ENCODE data around the gene PTAR1.

Gene PTAR1

DNA sequence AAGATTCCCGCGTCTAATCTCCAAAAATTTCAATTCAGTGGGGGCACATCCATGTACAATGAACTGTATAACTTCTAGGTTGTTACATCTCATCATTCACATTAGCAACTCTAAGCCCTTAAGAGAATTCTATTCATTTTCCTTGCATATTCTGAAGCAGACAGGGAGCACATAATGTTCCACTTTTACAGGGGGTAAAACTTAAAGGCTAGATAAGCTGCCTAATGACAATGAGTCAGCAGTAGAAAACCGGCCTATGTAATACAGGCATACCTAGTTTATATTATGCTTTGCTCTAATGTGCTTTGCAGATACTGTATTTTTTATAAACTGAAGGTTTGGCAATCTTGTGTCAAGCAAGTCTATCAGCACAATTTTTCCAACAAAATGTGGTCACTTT lies 40.4 kb downstream of the PTAR1 start:
- H3K4me1 ChIP-seq (ENCODE audit: control insufficient read depth, insufficient read depth, low read depth, low read length) = no peaks in the 10 kb centered on the region
- peaks cover 7% of the 10 kb centered on the region for H3K9me3 ChIP-seq (ENCODE audit: control insufficient read depth, low read length)
- no peak overlapping the region for H3K4me3 ChIP-seq (ENCODE audit: insufficient read depth in 1 of 2, low read depth in 1 of 2, low read length in 2 of 2)
- no peak overlapping the region for H4K8ac ChIP-seq (ENCODE audit: low read length)
- no peak overlapping the region for H2BK12ac ChIP-seq (ENCODE audit: low read length in 2 of 2)
- no peak overlapping the region for H2BK120ac ChIP-seq (ENCODE audit: low read depth, low read length)
- no peak overlapping the region for H2BK5ac ChIP-seq (ENCODE audit: low read depth, low read length, poor library complexity, severe bottlenecking)
- peaks cover 9% of the 10 kb centered on the region for H3K79me1 ChIP-seq (replicated peaks; ENCODE audit: low read length, poor library complexity, severe bottlenecking)
- no peak overlapping the region for H3K18ac ChIP-seq (ENCODE audit: low read depth in 1 of 2, low read length in 2 of 2)
- 98% methylated on average over 2 of the region's 3 CpGs for WGBS
- no peak overlapping the region for H3K27ac ChIP-seq (ENCODE audit: low read length, poor library complexity, severe bottlenecking)
- no peak overlapping the region for H4K91ac ChIP-seq (ENCODE audit: low read length)
- no peak overlapping the region for H2BK15ac ChIP-seq (ENCODE audit: low read depth, poor library complexity, severe bottlenecking)
- H2AK5ac ChIP-seq (ENCODE audit: low read length, severe bottlenecking) = no peak overlapping the region
- H2AFZ ChIP-seq (ENCODE audit: low read depth, low read length) = no peak overlapping the region
- H3K23ac ChIP-seq (ENCODE audit: low read length in 2 of 2) = no peak overlapping the region
- H3K14ac ChIP-seq (ENCODE audit: low read length in 2 of 2) = no peak overlapping the region
- no peak overlapping the region for H3K4ac ChIP-seq (ENCODE audit: low read depth in 1 of 2, low read length in 2 of 2)
- no peak overlapping the region for H3K4me2 ChIP-seq (ENCODE audit: low read length, poor library complexity, severe bottlenecking)
- peaks cover 7 to 87% of the 10 kb centered on the region in 2 experiments for H3K36me3 ChIP-seq (ENCODE audit: control insufficient read depth in 1 of 2, insufficient read depth in 2 of 2, low read depth in 1 of 2, low read length in 2 of 2)
- H3K27me3 ChIP-seq (ENCODE audit: control insufficient read depth in 1 of 2, insufficient read depth in 1 of 2, low read length in 2 of 2) = no peaks in the 10 kb centered on the region
- peak; percentile 50 for DNase-seq
- no peak overlapping the region for H3K9ac ChIP-seq (ENCODE audit: low read length)

DNA sequence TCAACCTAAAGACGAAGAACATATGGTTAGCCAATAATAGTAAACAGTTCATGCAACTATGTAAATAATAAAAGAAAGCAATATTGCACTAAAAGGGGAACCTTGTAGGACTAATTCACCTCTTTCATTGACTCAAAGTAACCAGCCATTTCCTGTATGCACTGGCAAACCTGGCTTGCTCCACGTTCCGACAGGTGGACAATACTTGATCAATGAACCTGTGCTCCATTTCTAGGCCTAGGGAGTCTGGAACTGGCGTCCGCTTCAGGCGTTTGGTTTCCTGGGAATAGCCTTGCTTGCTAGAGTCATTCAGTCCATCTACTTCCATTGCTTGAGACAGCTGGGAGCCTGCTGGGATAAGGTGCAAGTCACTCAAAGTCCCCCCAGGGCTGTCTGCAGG lies 41.6 kb downstream of the PTAR1 start:
- Histone ChIP-seq H3K9ac (ENCODE audit: low read length) (no peak overlapping the region), H2BK5ac (ENCODE audit: low read depth, low read length, poor library complexity, severe bottlenecking) (no peak overlapping the region), H3K14ac (ENCODE audit: low read length in 2 of 2) (no peak overlapping the region), H2BK15ac (ENCODE audit: low read depth, poor library complexity, severe bottlenecking) (peak overlapping the region; percentile 9), H3K4ac (ENCODE audit: low read depth in 1 of 2, low read length in 2 of 2) (no peak overlapping the region), H3K79me1 (replicated peaks; ENCODE audit: low read length, poor library complexity, severe bottlenecking) (peaks cover 11% of the 10 kb centered on the region), H3K18ac (ENCODE audit: low read depth in 1 of 2, low read length in 2 of 2) (no peak overlapping the region), H2AFZ (ENCODE audit: low read depth, low read length) (no peak overlapping the region), H3K27me3 (ENCODE audit: control insufficient read depth in 1 of 2, insufficient read depth in 1 of 2, low read length in 2 of 2) (no peaks in the 10 kb centered on the region), H4K8ac (ENCODE audit: low read length) (no peak overlapping the region), H3K23ac (ENCODE audit: low read length in 2 of 2) (no peak overlapping the region), H2AK5ac (ENCODE audit: low read length, severe bottlenecking) (no peak overlapping the region), H2BK12ac (ENCODE audit: low read length in 2 of 2) (no peak overlapping the region), H3K36me3 (ENCODE audit: control insufficient read depth in 1 of 2, insufficient read depth in 2 of 2, low read depth in 1 of 2, low read length in 2 of 2) (peaks cover 7 to 80% of the 10 kb centered on the region in 2 experiments), H2BK120ac (ENCODE audit: low read depth, low read length) (no peak overlapping the region), H3K4me3 (ENCODE audit: insufficient read depth in 1 of 2, low read depth in 1 of 2, low read length in 2 of 2) (no peak overlapping the region), H3K4me2 (ENCODE audit: low read length, poor library complexity, severe bottlenecking) (no peak overlapping the region), H3K27ac (ENCODE audit: low read length, poor library complexity, severe bottlenecking) (no peak overlapping the region), H3K4me1 (ENCODE audit: control insufficient read depth, insufficient read depth, low read depth, low read length) (no peaks in the 10 kb centered on the region), H4K91ac (ENCODE audit: low read length) (no peak overlapping the region), H3K9me3 (ENCODE audit: control insufficient read depth, low read length) (peaks cover 7% of the 10 kb centered on the region)
- no peak for DNase-seq
- WGBS = 97% methylated on average over 5 of the region's 6 CpGs

DNA sequence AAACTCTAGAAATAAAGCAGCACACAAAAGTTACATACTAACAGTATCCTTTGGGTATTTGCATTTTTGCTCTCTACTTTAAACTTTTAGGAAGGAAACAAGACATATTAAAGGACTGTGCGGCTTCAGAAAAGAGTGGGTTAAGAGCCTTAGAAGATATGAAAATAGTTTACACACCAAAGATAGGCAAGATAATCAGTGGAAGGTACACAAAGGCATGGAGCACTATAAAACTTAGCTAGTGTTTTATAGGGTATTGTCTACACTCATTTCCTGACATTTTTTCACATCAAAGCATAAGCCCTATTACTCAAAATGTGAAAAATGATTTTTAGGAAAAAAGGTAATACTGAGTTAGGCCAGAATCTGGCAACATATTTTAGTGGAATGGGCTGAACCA lies 44.0 kb downstream of the PTAR1 start:
- Histone ChIP-seq H4K8ac (ENCODE audit: low read length) (no peak overlapping the region), H3K79me1 (replicated peaks; ENCODE audit: low read length, poor library complexity, severe bottlenecking) (peaks cover 8% of the 10 kb centered on the region), H2AFZ (ENCODE audit: low read depth, low read length) (no peak overlapping the region), H2BK15ac (ENCODE audit: low read depth, poor library complexity, severe bottlenecking) (no peak overlapping the region), H3K4me2 (ENCODE audit: low read length, poor library complexity, severe bottlenecking) (no peak overlapping the region), H2AK5ac (ENCODE audit: low read length, severe bottlenecking) (no peak overlapping the region), H4K91ac (ENCODE audit: low read length) (no peak overlapping the region), H3K4me3 (ENCODE audit: insufficient read depth in 1 of 2, low read depth in 1 of 2, low read length in 2 of 2) (no peak overlapping the region), H3K4ac (ENCODE audit: low read depth in 1 of 2, low read length in 2 of 2) (no peak overlapping the region), H3K4me1 (ENCODE audit: control insufficient read depth, insufficient read depth, low read depth, low read length) (no peaks in the 10 kb centered on the region), H3K9me3 (ENCODE audit: control insufficient read depth, low read length) (peaks cover 4% of the 10 kb centered on the region), H3K27me3 (ENCODE audit: control insufficient read depth in 1 of 2, insufficient read depth in 1 of 2, low read length in 2 of 2) (no peaks in the 10 kb centered on the region), H2BK12ac (ENCODE audit: low read length in 2 of 2) (no peak overlapping the region), H3K23ac (ENCODE audit: low read length in 2 of 2) (no peak overlapping the region), H3K27ac (ENCODE audit: low read length, poor library complexity, severe bottlenecking) (no peak overlapping the region), H3K36me3 (ENCODE audit: control insufficient read depth in 1 of 2, insufficient read depth in 2 of 2, low read depth in 1 of 2, low read length in 2 of 2) (peaks cover 7 to 73% of the 10 kb centered on the region in 2 experiments), H2BK120ac (ENCODE audit: low read depth, low read length) (no peak overlapping the region), H3K18ac (ENCODE audit: low read depth in 1 of 2, low read length in 2 of 2) (no peak overlapping the region), H3K14ac (ENCODE audit: low read length in 2 of 2) (no peak overlapping the region), H3K9ac (ENCODE audit: low read length) (no peak overlapping the region), H2BK5ac (ENCODE audit: low read depth, low read length, poor library complexity, severe bottlenecking) (no peak overlapping the region)
- no peak for DNase-seq
- WGBS = 100% methylated on average over 1 of the region's 1 CpG

DNA sequence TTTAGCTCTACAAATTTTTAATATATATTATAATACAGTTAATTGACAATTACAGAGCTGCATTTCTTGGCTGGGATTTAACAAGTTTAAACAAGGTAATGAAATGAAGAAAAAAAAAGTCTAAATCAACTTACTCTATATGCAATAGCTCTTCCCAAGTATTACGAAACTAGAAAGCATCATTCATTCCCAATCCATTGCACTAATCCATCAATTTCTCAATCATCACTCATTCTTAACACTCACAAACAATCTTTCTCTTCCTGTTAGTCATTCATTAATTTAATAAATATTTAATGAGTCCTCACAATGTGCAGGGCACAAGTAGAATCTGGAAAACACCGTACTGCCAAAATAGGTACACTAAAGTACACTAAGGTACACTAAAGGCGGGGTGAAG lies 44.7 kb downstream of the PTAR1 start:
- Histone ChIP-seq H2BK15ac (ENCODE audit: low read depth, poor library complexity, severe bottlenecking) (no peak overlapping the region), H3K9me3 (ENCODE audit: control insufficient read depth, low read length) (no peaks in the 10 kb centered on the region), H3K4me3 (ENCODE audit: insufficient read depth in 1 of 2, low read depth in 1 of 2, low read length in 2 of 2) (no peak overlapping the region), H2BK120ac (ENCODE audit: low read depth, low read length) (no peak overlapping the region), H2BK5ac (ENCODE audit: low read depth, low read length, poor library complexity, severe bottlenecking) (no peak overlapping the region), H3K27me3 (ENCODE audit: control insufficient read depth in 1 of 2, insufficient read depth in 1 of 2, low read length in 2 of 2) (no peaks in the 10 kb centered on the region), H4K91ac (ENCODE audit: low read length) (no peak overlapping the region), H3K79me1 (replicated peaks; ENCODE audit: low read length, poor library complexity, severe bottlenecking) (peaks cover 8% of the 10 kb centered on the region), H3K27ac (ENCODE audit: low read length, poor library complexity, severe bottlenecking) (no peak overlapping the region), H3K36me3 (ENCODE audit: control insufficient read depth in 1 of 2, insufficient read depth in 2 of 2, low read depth in 1 of 2, low read length in 2 of 2) (peaks cover 7 to 65% of the 10 kb centered on the region in 2 experiments), H2AK5ac (ENCODE audit: low read length, severe bottlenecking) (no peak overlapping the region), H3K23ac (ENCODE audit: low read length in 2 of 2) (no peak overlapping the region), H3K4me1 (ENCODE audit: control insufficient read depth, insufficient read depth, low read depth, low read length) (no peaks in the 10 kb centered on the region), H2AFZ (ENCODE audit: low read depth, low read length) (no peak overlapping the region), H3K18ac (ENCODE audit: low read depth in 1 of 2, low read length in 2 of 2) (no peak overlapping the region), H3K9ac (ENCODE audit: low read length) (no peak overlapping the region), H3K4me2 (ENCODE audit: low read length, poor library complexity, severe bottlenecking) (no peak overlapping the region), H3K14ac (ENCODE audit: low read length in 2 of 2) (no peak overlapping the region), H2BK12ac (ENCODE audit: low read length in 2 of 2) (no peak overlapping the region), H4K8ac (ENCODE audit: low read length) (no peak overlapping the region), H3K4ac (ENCODE audit: low read depth in 1 of 2, low read length in 2 of 2) (no peak overlapping the region)
- DNase-seq = no peak
- WGBS = 100% methylated on average over 2 of the region's 3 CpGs
